Measurements from ENCODE around the gene GPR137B.

The GPR137B gene, protein sequence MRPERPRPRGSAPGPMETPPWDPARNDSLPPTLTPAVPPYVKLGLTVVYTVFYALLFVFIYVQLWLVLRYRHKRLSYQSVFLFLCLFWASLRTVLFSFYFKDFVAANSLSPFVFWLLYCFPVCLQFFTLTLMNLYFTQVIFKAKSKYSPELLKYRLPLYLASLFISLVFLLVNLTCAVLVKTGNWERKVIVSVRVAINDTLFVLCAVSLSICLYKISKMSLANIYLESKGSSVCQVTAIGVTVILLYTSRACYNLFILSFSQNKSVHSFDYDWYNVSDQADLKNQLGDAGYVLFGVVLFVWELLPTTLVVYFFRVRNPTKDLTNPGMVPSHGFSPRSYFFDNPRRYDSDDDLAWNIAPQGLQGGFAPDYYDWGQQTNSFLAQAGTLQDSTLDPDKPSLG

GRCh38 chr1:236142253-236143103, at the start of gene GPR137B:
Gene GPR137B, plus strand, starts transcription at chr1:236142539. Its CDS starts 84 bp downstream, at chr1:236142623.
- POLR2A ChIA-PET = interaction anchor here (1.1 kb wide), 1 partner anchor 140 kb away, joined by 3 read pairs; the partner anchor contains the start of gene ERO1B
- peak; percentile 73; the same call in 1 of the 2 replicates for TF ChIP-seq ZBTB8A (tag by site-specific recombination; IDR thresholded peaks at IDR 0.05)
- peak; percentile 64; the same call in 1 of the 2 replicates for TF ChIP-seq FEZF1 (tag by site-specific recombination; IDR thresholded peaks at IDR 0.05)
- TF ChIP-seq KLF10 (tag by site-specific recombination; IDR thresholded peaks at IDR 0.05) = peak; percentile 74
- peak; percentile 85 for TF ChIP-seq ZFHX2 (tag by site-specific recombination; conservative IDR thresholded peaks at IDR 0.05)
- peak; percentile 55 for TF ChIP-seq KLF8 (tag by site-specific recombination; IDR thresholded peaks at IDR 0.05)
- TF ChIP-seq ZNF366 (tag by site-specific recombination; conservative IDR thresholded peaks at IDR 0.05) = peak; percentile 67; the same call in 1 of the 2 replicates
- 0 out of 2 replicates have a peak, but pooled peaks have one; percentile 1 for TF ChIP-seq ZNF76 (tag by site-specific recombination; IDR thresholded peaks at IDR 0.05; ENCODE audit: borderline replicate concordance, low read depth)
- TF ChIP-seq, protein P1, sequence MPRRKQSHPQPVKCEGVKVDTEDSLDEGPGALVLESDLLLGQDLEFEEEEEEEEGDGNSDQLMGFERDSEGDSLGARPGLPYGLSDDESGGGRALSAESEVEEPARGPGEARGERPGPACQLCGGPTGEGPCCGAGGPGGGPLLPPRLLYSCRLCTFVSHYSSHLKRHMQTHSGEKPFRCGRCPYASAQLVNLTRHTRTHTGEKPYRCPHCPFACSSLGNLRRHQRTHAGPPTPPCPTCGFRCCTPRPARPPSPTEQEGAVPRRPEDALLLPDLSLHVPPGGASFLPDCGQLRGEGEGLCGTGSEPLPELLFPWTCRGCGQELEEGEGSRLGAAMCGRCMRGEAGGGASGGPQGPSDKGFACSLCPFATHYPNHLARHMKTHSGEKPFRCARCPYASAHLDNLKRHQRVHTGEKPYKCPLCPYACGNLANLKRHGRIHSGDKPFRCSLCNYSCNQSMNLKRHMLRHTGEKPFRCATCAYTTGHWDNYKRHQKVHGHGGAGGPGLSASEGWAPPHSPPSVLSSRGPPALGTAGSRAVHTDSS (tag by site-specific recombination; IDR thresholded peaks at IDR 0.05) = peak; percentile 65
- peak; percentile 51 for TF ChIP-seq ZIC2 (tag by site-specific recombination; IDR thresholded peaks at IDR 0.05)
- TF ChIP-seq ZNF571 (tag by site-specific recombination; IDR thresholded peaks at IDR 0.05) = no peak
- TF ChIP-seq ZNF561 (tag by site-specific recombination; IDR thresholded peaks at IDR 0.05; ENCODE audit: borderline replicate concordance) = peak; percentile 45; the same call in 1 of the 2 replicates
- TF ChIP-seq SP2 (tag by site-specific recombination; IDR thresholded peaks at IDR 0.05) = peak; percentile 22; the same call in 1 of the 2 replicates
- TF ChIP-seq YY1 (tag by site-specific recombination; IDR thresholded peaks at IDR 0.05) = 0 out of 2 replicates have a peak, but pooled peaks have one; percentile 17
- 0 out of 2 replicates have a peak, but pooled peaks have one; percentile 12 for TF ChIP-seq ZNF10 (tag by site-specific recombination; IDR thresholded peaks at IDR 0.05)
- TF ChIP-seq BCL11B (tag by site-specific recombination; IDR thresholded peaks at IDR 0.05; ENCODE audit: low read depth) = peak; percentile 51; the same call in 1 of the 2 replicates
- TF ChIP-seq, protein P2, sequence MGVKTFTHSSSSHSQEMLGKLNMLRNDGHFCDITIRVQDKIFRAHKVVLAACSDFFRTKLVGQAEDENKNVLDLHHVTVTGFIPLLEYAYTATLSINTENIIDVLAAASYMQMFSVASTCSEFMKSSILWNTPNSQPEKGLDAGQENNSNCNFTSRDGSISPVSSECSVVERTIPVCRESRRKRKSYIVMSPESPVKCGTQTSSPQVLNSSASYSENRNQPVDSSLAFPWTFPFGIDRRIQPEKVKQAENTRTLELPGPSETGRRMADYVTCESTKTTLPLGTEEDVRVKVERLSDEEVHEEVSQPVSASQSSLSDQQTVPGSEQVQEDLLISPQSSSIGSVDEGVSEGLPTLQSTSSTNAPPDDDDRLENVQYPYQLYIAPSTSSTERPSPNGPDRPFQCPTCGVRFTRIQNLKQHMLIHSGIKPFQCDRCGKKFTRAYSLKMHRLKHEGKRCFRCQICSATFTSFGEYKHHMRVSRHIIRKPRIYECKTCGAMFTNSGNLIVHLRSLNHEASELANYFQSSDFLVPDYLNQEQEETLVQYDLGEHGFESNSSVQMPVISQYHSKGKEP (tag by site-specific recombination; IDR thresholded peaks at IDR 0.05) = peak; percentile 74
- TF ChIP-seq KLF16 (tag by site-specific recombination; IDR thresholded peaks at IDR 0.05) = 0 out of 2 replicates have a peak, but pooled peaks have one; percentile 37
- peak; percentile 48; the same call in 1 of the 2 replicates for TF ChIP-seq ZNF501 (tag by site-specific recombination; IDR thresholded peaks at IDR 0.05)
- peak; percentile 63; the same call in 1 of the 2 replicates for TF ChIP-seq REPIN1 (tag by site-specific recombination; IDR thresholded peaks at IDR 0.05; ENCODE audit: low read depth)
- TF ChIP-seq, protein P3, sequence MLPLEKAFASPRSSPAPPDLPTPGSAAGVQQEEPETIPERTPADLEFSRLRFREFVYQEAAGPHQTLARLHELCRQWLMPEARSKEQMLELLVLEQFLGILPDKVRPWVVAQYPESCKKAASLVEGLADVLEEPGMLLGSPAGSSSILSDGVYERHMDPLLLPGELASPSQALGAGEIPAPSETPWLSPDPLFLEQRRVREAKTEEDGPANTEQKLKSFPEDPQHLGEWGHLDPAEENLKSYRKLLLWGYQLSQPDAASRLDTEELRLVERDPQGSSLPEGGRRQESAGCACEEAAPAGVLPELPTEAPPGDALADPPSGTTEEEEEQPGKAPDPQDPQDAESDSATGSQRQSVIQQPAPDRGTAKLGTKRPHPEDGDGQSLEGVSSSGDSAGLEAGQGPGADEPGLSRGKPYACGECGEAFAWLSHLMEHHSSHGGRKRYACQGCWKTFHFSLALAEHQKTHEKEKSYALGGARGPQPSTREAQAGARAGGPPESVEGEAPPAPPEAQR (tag by site-specific recombination; IDR thresholded peaks at IDR 0.05) = no peak
- peak; percentile 92 for TF ChIP-seq GLIS2 (tag by site-specific recombination; IDR thresholded peaks at IDR 0.05)
- 0 out of 2 replicates have a peak, but pooled peaks have one; percentile 51 for TF ChIP-seq ZBTB7A (tag by site-specific recombination; IDR thresholded peaks at IDR 0.05; ENCODE audit: low read depth)
- TF ChIP-seq ZBTB20 (tag by site-specific recombination; IDR thresholded peaks at IDR 0.05) = no peak
- no peak; the same call in 1 of the 2 replicates for TF ChIP-seq KLF17 (tag by site-specific recombination; IDR thresholded peaks at IDR 0.05)
- TF ChIP-seq ZNF354C (tag by site-specific recombination; IDR thresholded peaks at IDR 0.05; ENCODE audit: borderline replicate concordance, low read depth) = no peak
- peak; percentile 13; the same call in 1 of the 2 replicates for TF ChIP-seq ZNF692 (tag by site-specific recombination; IDR thresholded peaks at IDR 0.05)
- peak; percentile 14; the same call in 1 of the 2 replicates for TF ChIP-seq GLIS1 (tag by site-specific recombination; IDR thresholded peaks at IDR 0.05)
- peak; percentile 77 for TF ChIP-seq ZNF677 (tag by site-specific recombination; IDR thresholded peaks at IDR 0.05)

More at GRCh38 chr1:236142253-236143103, at the start of gene GPR137B:
- Histone ChIP-seq H3K4me3 (ENCODE audit: low read depth, low read length) (peak within 1 kb of the TSS; percentile 79), H3K27ac (ENCODE audit: extremely low read depth, low read depth, low read length) (peak within 1 kb of the TSS; percentile 55; the same call in 1 of the 2 replicates), H3K9me3 (ENCODE audit: control insufficient read depth, insufficient read depth, low read depth, low read length) (no peaks in the 10 kb centered on the region), H3K4me1 (ENCODE audit: control insufficient read depth, insufficient read depth, low read length) (peaks cover 5% of the 10 kb centered on the region), H3K36me3 (ENCODE audit: control insufficient read depth in 2 of 2, insufficient read depth in 1 of 2, low read length in 2 of 2) (peaks cover 6 to 9% of the 10 kb centered on the region in 2 experiments; a peak in 2 of 3 replicates)
- CTCF ChIA-PET = interaction anchor here (0.5 kb wide), 1 partner anchor 17 kb away, joined by 3 read pairs; no protein-coding TSS in a partner anchor
